Measurements from ENCODE around the gene RB1.

RB1 gene

GRCh38 chr13:48295271-48295670 lies 8.3 kb upstream of the RB1 start:
- no peak for TF ChIP-seq CTCF (IDR thresholded peaks at IDR 0.05; ENCODE audit: borderline replicate concordance, insufficient read depth, low read depth, low read length)
- no peak overlapping the region for H3K4me3 ChIP-seq (ENCODE audit: low read depth, low read length)

- no peak overlapping the region for H3K4me3 ChIP-seq (ENCODE audit: low read depth, low read length)
- TF ChIP-seq CTCF (IDR thresholded peaks at IDR 0.05; ENCODE audit: borderline replicate concordance, insufficient read depth, low read depth, low read length) = no peak
These were observed 7.0 kb upstream of the RB1 start for GRCh38 chr13:48296528-48296927.

GRCh38 chr13:48297131-48297786 lies 6.3 kb upstream of the RB1 start:
- TF ChIP-seq CTCF (IDR thresholded peaks at IDR 0.05; ENCODE audit: borderline replicate concordance, insufficient read depth, low read depth, low read length) = no peak
- H3K4me3 ChIP-seq (ENCODE audit: low read depth, low read length) = no peak overlapping the region

GRCh38 chr13:48299591-48299990 lies 4.0 kb upstream of the RB1 start:
- no peak for TF ChIP-seq CTCF (IDR thresholded peaks at IDR 0.05; ENCODE audit: borderline replicate concordance, insufficient read depth, low read depth, low read length)
- H3K4me3 ChIP-seq (ENCODE audit: low read depth, low read length) = no peak overlapping the region

GRCh38 chr13:48302871-48303358 lies 636 bp upstream of the RB1 start:
- TF ChIP-seq CTCF (IDR thresholded peaks at IDR 0.05; ENCODE audit: borderline replicate concordance, insufficient read depth, low read depth, low read length) = no peak
- peak overlapping the region; percentile 83 for H3K4me3 ChIP-seq (ENCODE audit: low read depth, low read length)

- peak overlapping the region; percentile 83 for H3K4me3 ChIP-seq (ENCODE audit: low read depth, low read length)
- TF ChIP-seq CTCF (IDR thresholded peaks at IDR 0.05; ENCODE audit: borderline replicate concordance, insufficient read depth, low read depth, low read length) = no peak
These were observed 759 bp downstream of the RB1 start for GRCh38 chr13:48304143-48304876.

GRCh38 chr13:48311223-48311622 lies 7.7 kb downstream of the RB1 start:
- no peak for TF ChIP-seq CTCF (IDR thresholded peaks at IDR 0.05; ENCODE audit: borderline replicate concordance, insufficient read depth, low read depth, low read length)
- no peak overlapping the region for H3K4me3 ChIP-seq (ENCODE audit: low read depth, low read length)
